Peyer's patch (tissue), 4 donors: ENCODE data around the gene GUCY1A2.

Source experiments
- CTCF ChIP-seq, 6 experiments: fragments of 450-650 bp in 4 of 6; fragments of 200-600 bp in 2 of 6; sonication (generic) in 1 of 6; IDR thresholded peaks; one replicate each; pipeline ENCODE4 v1.5.1; 2017 to 2019; ENCODE audit warnings: antibody characterized with exemption in 6 of 6, mild to moderate bottlenecking in 3 of 6, moderate library complexity in 1 of 6
- POLR2A ChIP-seq, 2 donors: fragments of 450-650 bp; IDR thresholded peaks; one replicate each; pipeline ENCODE4 v1.5.1; 2017; ENCODE audit warnings: antibody characterized with exemption in 2 of 2, mild to moderate bottlenecking in 2 of 2, moderate library complexity in 2 of 2

GRCh38 chr11:106656646-106657045, 361.6 kb downstream of the GUCY1A2 start:
- TF ChIP-seq CTCF (IDR thresholded peaks at IDR 0.05) (no peak), POLR2A (IDR thresholded peaks at IDR 0.05) (no peak)
